ENCODE data around the gene PTPN11.

DNA sequence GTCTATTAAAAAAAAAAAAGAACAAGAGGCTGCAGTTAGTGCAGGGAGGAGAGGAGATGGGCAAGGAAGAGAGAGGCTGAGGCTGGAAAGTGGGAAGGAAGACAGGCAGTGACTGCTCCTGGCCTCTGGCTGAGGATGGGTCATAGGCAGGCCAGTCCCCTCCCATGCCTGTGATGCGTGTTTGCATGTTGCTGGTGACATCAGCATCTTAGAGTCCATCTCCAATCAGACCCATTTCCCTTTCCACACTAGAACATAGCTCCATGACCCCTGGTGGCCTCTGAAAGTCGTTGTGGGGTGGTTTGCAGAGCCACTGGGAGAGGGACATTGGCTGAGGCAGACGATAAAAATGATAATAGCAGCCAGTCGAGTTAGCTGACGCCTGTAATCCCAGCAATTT is 132.9 kb downstream of the PTPN11 start:
- TF ChIP-seq POLR2AphosphoS5 (IDR thresholded peaks at IDR 0.05; ENCODE audit: low read depth, low read length) (no peak), TAF1 (IDR thresholded peaks at IDR 0.05; ENCODE audit: low read depth, low read length) (no peak), POLR2A (IDR thresholded peaks at IDR 0.05; ENCODE audit: low read depth, low read length) (no peak), SPI1 (IDR thresholded peaks at IDR 0.05; ENCODE audit: low read depth, low read length) (no peak), POU2F2 (IDR thresholded peaks at IDR 0.05; ENCODE audit: low read depth, low read length) (no peak)
